GM19351 (cell line): ENCODE data around the gene TUBA1A.
"Not testable (repeated sequence)": the region's sequence is repeated elsewhere in the genome, so short reads cannot be mapped to it uniquely, and the experiment has no call there.

Source experiments
- ATAC-seq: cut with Tn5 transposase; IDR thresholded peaks from one replicate; pipeline ENCODE4 v1.9.1; 2021; ENCODE audit warnings: mild to moderate bottlenecking, moderate library complexity; ENCODE audit not compliant: unreplicated experiment

TUBA1A gene

DNA sequence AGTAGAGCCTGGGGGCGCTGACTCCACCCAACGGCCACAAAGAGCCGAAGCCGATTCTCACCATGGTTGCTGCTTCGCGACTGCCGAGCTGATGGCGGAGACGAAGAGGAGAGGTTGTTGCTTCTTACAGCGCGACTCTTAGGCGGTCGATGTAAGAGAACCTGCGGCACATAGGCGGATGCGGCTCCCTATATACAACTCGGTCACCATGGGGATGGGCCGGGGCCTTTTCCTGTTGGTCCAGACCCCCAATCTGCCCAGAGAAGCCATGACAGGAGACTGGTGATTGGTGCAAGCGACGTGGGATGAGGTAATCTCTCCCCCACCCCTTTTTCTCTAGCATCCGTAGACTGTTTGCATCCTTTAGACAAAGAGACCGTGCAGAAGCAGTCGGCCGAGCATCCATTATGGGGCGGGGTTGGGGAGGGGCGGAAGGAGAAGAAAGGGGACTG is at the start of gene TUBA1A:
TSS of gene TUBA1A (minus strand) at position 165 of the 452 bp plus-strand sequence. CDS start at position 64, 101 bp downstream.
- peak; percentile 95 for ATAC-seq

DNA sequence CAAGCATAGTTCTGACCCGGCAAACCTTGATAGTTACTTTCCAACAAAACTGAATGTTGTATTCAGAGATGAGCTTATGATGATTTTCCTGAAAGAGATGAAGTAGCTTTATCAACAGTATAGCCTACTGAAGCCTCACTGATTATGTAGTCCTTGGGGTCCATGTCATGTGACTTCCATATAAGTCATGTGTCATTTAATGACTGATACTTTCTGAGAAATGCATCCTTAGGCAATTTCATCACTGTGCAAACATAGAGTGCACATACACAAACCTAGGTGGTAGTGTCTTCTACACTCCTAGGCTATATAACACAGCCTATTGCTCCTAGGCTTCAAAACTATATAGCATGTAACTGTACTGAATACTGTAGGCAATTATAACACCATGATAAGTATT is 47.5 kb upstream of the TUBA1A start:
- no peak for ATAC-seq

DNA sequence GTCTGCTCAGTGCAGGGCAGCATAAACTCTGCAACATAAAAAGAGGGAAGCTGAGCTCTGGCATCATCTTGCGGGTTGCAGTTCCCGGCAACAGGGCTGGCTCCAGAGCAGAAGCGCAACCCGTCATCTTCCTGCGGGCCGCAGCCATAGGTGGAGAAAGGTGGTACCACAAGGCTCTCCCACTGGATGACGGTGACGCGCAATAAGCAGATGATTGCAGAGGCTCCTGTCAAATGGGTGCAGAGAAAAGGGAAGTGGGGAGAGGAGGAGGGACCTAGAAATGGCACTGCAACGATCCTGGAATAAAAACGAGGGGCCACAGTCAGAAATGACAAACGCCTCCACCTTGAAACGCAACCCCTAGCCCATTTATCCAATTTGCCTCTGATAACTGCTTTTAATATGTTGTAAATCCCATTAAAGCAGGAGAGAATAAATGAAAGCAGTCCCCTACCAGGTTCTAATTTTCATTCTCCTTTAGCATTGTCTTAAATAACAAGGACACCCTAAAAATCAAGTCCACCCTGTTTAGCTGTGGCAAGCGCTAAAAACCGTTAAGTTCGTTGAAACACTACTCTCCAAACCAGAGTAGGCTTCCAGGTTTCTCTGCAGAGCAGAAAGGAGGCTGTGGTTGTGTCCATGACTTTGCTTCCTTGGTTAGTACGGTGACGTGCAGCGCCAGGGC is 45.1 kb upstream of the TUBA1A start:
- no peak for ATAC-seq

DNA sequence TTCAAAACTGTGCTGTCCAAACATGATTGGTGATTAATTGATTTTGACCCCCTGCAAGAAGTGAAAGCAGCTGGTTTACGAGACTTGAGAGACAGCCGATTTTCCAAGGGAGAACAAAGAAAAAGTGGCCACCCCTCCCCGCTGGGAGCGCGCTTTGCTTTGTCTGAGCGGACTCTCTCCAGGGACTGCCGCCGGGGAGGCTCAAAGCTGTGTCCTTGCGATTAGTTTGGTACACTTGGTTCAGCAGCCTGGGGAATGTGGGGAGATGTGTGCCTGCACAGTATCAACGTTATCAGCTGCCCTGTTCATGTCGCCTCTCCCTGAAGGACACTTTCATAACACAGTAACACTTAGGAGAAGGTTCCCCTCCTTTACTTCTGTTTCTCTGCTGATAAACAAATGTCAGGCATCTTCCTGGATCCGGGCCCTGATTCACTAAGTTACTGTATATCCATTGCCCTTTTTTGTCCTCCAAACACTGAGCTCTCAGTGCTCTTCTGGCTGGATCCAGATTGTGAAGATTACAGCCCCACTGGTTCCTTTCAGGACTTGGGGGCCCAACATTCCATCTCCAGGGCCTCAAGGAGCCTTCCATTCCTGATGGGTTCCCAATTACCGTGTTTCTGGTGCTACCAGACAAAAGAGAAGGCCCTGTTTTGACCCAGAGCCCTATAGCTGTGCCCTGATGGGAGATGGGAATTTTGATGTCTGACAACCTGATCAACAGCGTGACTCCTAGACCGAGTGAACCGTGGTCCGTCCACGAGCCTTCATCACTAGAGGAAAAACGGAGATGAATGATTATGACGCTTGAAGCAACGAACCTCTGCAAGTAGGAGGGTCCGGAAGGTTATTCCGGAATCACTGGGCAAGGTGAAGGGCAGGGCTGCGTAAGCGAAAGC is 44.3 kb upstream of the TUBA1A start:
- no peak for ATAC-seq

DNA sequence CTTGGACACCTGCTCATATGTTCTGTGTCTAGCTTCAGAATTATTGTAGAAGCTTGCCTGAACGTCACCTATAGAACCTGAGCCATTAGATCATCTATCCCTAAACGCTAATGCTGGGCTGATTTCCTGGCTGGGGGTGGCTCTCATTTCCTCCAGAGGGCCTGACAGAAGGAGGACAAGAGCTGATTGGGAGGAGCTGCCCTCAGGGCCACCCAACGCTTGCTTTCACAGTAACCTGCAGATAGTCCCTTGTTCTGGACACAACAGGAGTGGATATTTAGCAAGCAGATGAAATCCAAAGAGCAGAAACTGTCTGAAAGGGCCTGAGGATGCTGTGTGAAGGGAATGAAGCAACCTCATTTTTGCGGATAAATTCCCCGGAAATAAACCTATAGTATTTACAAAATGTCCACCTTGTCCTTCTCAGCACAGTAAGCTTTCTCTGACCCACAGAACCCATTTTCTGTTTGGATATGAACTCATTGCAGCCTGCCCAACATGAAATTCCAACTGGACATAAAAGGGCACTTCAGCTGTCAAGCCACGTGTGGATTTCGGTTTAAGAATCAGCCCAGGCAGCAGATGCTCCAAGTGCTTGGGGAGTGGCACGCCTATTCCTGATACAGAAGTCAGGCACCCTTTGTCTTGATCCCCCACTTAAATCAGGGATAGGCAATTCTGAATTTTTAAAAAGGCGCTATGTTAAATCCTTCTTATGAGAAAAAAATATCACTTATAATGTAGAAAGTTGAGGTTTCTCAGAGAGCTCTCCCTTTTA is 43.2 kb upstream of the TUBA1A start:
- no peak for ATAC-seq

DNA sequence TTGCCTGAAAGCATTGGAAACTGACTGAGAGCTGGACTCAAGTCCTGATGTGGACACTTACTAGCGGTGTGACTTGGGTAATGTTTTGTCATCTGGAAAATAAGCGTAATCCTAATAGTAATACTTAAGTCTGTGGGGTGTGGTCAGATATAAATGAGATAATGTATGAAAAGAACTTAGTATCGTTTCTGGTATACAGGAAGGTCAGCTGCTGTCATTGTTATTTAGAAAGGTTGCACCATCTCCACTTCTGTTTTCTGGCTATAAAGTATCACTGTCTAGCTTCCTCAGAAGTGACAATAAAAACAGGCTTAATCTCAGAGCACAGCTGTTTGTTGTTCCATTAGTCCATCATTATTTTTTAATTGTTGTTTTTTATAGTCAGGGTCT is 41.9 kb upstream of the TUBA1A start:
- no peak for ATAC-seq

DNA sequence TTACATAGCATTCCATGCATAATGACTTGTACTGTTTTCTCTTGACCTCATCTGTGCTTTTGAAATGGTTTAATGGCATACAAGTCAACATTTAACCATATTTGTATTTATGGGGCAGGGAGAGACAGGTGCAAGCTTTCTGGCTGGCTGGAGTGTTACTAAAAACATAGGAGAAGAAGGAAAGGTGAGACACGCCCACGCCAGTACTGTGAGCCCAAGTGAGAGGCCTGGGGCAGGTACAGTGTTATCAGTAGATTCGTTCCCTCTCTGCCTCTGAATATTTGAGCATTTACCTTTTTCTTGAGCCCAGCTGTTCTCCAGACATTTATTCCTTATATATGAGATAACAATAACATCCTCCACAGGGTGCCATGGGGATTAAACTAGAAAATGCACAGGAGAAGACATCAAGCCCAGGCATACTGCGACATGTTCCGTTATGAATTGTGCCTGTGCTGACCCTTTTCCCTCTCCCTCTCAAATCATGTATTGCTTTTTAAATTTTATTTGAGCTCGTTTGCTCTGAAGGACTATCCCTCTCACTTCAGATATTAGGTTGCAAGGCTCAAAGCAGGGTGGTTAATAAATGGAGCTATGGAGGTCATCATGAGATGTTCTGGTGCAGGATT is 41.4 kb upstream of the TUBA1A start:
- ATAC-seq, result no peak

DNA sequence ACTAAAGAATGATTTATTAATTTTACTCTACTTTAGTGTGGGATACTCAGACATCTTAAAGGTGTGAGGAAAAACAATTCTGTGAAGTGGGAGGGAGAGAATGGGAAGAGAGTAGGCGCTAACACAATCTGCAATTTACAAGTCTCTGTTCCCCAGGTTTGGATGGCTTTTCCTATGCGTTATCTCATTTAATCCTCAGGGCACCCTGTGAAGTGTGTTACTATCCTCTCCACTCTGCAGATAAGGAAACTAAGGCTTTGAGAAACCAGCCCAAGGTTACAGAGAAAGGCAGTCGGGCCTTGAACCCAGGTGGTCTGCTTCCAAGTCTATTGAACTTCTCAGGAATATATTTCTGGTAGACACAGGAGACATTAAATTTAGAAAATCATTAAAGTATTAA is 39.8 kb upstream of the TUBA1A start:
- ATAC-seq, result no peak

DNA sequence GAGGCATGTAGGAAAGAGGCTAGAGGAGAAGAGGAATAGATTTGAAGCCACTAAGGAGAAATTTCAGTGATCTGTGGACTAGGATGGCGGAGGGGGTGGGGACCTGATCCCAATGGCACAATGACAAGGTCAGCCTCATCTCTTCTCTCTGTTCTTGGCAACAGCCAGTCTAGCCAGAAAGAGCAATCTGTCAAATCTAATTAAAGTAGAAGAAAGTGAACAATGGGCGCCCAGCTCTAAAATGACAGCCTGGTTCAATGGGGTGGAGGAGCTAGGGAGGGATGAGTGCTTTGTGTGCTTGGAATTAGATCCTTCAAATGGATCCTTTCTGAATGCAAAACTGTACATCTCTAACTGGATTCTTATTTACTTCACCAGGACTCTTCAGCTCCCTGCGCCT is 38.8 kb upstream of the TUBA1A start:
- no peak for ATAC-seq

DNA sequence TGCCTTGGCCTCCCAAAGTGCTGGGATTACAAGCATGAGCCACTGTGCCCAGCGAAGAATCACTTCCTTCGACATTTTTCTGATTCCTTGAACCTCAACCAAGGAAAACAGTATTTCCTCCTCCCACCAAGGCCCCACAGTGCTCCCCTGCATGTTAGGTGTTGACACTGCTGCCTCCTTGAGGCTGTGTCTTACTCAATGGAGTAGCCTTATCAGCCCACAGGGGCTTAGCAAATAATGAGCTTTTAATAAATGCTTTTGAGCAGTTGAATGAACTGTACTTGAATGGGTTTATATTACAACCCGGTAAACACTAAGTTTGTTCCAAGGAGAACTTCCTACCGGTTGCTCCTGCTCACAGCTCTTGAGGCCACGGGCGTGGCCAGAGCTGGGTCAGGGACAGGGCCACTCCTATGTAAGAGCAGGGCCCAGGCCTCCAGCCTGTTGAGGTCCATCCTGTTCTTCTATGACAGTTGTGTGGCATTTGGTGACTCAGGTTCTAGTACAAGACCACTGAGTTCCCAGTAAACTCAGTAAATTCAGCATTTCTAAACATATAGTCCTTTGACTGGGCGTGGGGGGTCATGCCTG is 36.8 kb upstream of the TUBA1A start:
- ATAC-seq, result no peak

DNA sequence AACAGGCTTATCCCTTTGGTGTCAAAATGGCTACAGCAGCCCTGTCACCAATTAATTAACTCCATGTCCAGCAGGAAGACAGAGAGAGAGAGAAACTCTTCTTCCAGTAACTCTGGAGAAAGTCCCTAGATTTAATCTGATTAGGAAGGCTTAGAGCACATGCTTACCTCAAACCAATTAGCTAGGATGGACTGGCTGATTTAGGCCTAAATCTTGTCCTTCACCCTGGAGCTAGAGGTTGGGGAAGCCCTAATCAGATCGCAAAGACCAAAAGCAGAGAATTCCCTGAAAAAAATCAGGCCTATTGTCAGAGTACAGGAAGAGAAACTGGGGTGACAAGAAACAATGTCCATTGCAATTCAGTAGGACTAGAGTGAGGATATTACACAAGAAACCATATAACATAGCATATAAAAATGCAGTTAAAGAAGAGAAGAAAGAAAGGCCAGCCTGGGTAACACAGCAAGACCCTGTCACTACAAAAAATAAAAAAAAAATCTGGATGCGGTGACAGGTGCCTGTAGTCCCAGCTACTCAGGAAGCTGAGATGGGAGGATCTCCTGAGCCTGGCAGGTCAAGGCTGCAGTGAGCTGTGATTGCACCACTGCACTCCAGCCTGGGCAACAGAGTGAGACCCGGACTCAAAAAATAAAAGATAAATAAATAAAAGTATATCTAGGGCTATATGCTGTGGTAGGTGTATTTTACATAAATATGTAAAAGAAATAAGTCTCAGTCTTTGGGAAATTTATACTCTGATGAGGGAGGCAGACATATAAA is 34.9 kb upstream of the TUBA1A start:
- ATAC-seq, result no peak

DNA sequence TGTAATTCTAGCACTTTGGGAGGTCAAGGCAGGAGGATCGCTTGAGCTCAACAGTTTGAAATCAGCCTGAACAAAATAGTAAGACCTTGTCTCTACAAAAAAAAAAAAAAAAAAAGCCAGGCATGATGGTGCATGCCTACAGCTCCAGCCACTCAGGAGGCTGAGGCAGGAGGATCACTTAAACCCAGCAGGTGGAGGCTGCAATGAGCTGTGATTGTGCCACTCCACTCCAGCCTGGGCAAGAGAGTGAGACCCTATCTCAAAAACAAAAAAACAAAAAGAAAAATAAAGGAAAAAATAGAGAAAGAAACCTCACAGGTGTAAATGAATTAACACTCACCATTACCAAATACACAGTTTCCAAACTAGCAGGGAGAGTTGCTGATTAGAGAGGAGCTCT is 34.2 kb upstream of the TUBA1A start:
- no peak for ATAC-seq

DNA sequence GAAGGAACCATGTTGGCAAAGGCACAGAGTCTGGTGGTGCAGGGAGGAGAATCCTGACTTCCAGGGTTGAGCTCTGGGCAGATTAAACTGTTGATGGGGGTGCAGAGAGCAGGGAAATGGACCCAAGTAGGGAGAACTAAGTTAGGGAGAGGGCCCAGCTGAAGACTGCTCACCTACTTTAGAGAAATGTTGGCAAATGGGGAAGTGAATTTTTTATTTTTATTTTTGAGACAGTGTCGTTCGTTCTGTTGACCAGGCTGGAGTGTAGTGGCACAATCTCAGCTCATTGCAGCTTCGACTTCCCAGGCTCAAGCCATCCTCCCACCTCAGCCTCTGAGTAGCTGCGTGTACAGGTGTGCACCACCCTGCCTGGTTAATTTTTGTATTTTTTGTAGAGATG is 32.1 kb upstream of the TUBA1A start:
- no peak for ATAC-seq

DNA sequence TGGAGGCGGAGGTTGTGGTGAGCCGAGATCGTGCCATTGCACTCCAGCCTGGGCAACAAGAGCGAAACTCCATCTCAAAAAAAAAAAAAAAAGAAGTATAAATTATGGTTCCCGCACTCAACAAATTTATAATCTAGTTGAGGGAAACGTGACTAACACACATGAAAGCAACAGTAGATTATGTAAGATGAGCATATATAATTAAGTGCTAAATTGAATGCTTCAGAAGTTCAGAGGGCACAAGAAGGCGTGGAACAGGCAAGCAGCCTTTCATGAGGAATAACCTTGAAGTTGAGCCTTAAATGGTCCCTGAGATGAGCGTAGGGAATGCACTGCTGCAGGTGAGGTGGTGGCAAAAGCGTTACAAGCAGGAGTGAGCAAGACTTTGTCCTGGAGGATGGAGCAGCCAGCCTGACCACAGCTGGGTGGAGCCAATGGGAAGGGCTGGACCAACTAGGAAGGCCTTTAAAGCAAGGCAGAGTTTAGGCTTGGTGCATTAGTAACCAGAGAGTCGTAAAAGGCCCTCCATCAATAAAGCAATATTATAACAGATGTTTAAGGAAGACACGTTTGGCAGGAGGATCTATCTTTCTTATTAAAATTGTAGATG is 30.6 kb upstream of the TUBA1A start:
- ATAC-seq, result no peak

DNA sequence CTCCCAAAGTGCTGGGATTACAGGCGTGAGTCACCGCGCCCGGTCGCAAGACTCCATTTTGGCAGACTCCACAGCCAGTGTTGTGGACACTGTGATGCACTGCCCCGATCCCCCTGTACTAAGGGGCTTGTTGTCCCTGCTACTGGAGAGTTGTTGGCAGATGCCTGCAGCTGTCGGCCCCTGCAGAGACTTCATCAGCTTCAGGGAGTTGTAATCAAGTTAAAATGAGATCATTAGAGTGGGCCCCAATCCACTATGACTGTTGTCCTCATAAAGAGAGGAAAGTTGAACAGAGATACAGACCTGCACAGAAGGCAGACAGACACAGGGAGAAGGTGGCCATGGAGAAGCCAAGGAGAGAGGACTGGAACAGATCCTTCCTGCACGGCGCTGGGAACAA is 23.7 kb upstream of the TUBA1A start:
- no peak for ATAC-seq

DNA sequence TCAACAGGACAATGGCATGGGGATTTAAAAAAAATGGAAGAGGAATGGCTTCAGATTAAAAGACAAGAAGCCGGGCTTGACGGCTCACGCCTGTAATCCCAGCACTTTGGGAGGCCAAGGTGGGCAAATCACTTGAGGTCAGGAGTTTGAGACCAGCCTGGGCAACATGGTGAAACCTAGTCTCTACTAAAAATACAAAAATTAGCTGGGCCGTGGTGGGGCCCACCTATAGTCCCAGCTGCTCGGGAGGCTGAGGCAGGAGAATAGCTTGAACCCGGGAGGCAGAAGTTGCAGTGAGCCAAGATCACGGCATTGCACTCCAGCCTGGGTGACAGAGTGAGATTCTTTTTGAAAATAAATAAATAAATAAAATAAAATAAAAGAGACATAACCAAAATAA is 21.8 kb upstream of the TUBA1A start:
- not testable (repeated sequence) for ATAC-seq

DNA sequence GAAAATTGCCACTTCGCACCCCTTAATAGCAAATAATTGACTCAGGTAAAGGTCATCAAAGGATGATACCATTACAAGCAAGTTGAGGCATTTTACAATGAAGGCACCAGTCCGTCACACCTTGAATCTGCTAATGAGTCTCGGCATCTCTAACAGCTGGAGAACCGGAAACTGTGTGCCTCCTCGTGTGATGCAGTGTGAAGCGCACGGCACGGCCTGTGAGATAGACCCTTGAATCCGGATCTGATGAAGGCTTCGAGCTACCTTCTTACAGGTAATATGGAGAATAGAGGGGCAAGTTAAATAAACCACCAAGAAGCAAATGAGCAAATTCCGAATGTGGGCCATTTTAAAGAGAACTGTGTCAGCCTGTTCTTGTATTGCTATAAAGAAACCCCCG is 19.8 kb upstream of the TUBA1A start:
- ATAC-seq, result no peak

DNA sequence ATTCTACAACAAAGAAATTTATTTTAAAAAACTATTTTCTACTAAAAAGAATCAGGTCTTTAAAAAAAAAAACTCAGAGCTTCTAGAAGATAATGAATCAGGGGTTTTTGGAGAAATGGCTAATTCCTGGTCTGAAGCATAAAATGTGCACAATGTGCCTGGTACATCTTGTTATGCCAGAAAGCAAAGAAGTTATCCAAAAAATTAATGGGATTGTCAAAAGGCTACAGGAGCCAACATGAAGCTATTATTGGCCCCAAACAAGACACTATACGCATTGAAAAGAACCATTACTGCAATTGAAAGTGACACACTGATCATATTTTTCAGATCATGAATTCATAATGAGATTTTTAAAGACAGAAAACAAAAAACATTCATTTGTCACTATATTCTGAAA is 19.3 kb upstream of the TUBA1A start:
- no peak for ATAC-seq

DNA sequence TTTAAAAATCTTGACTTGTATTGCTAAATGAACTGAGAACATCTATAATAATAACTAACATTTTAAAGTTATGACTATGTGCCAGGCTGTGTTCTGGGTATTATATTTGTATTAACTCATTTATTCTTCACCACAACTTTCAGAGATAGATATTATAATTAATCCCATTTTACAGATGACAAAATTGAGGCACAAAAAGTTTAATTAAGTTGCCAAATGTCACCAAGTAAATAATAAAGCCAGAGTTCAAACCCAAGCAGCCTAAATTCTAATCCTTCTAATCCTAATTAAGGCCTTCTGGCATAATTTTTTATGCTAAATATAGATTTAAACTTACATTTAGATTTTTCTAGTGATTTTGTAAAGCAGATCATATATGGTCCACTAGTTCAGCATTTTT is 17.5 kb upstream of the TUBA1A start:
- no peak for ATAC-seq
